ENCODE measurements around the gene CCDC177. TPM values are rescaled to one million over a fixed set of nuclear protein-coding genes. Genes with fewer than 3 reads are reported as not detected.

CCDC177 gene
- total RNA-seq, 1 experiment from 2014 or later: 0.82 TPM

DNA sequence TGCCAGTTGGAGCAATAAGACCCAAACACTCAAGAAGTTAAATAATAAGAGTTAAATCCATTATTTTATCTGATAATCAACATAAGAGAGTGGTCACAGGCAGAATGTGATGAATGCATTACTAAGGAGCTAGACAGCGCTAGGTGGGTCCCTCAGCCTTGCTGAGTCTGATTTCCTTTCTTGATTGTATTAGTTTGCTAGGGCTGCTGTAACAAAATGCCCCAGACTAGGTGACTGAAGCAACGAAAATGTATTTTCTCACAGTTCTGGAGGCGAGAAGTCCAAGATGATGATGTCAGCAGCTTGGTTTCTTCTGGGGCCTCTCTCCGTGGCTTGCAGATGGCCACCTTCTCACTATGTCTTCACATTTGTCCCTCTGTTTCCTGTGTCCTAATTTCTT, 8.2 kb upstream of the CCDC177 start:
- Mint-ChIP-seq H3K27ac (ENCODE audit: unreplicated experiment) (no peak overlapping the region), H3K9me3 (ENCODE audit: unreplicated experiment) (no peaks in the 10 kb centered on the region), H3K27me3 (ENCODE audit: insufficient read depth, unreplicated experiment) (no peaks in the 10 kb centered on the region), H3K4me3 (ENCODE audit: unreplicated experiment) (no peak overlapping the region), H3K4me1 (ENCODE audit: low read depth, unreplicated experiment) (peaks cover 6% of the 10 kb centered on the region), H3K36me3 (ENCODE audit: insufficient read depth, unreplicated experiment) (no peaks in the 10 kb centered on the region)
- TF ChIP-seq, protein P1, sequence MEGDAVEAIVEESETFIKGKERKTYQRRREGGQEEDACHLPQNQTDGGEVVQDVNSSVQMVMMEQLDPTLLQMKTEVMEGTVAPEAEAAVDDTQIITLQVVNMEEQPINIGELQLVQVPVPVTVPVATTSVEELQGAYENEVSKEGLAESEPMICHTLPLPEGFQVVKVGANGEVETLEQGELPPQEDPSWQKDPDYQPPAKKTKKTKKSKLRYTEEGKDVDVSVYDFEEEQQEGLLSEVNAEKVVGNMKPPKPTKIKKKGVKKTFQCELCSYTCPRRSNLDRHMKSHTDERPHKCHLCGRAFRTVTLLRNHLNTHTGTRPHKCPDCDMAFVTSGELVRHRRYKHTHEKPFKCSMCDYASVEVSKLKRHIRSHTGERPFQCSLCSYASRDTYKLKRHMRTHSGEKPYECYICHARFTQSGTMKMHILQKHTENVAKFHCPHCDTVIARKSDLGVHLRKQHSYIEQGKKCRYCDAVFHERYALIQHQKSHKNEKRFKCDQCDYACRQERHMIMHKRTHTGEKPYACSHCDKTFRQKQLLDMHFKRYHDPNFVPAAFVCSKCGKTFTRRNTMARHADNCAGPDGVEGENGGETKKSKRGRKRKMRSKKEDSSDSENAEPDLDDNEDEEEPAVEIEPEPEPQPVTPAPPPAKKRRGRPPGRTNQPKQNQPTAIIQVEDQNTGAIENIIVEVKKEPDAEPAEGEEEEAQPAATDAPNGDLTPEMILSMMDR (IDR thresholded peaks at IDR 0.05; ENCODE audit: insufficient read depth in 1 of 2, low read depth in 1 of 2, low read length in 1 of 2, severe bottlenecking in 1 of 2, unreplicated experiment in 1 of 2): no peak
- CTCF ChIA-PET: no interaction called here
- DNase-seq: no peak
- H3K4me3 ChIP-seq (ENCODE audit: low read depth, low read length): no peak overlapping the region
- POLR2A ChIA-PET: no interaction called here
- H3K36me3 ChIP-seq (ENCODE audit: control insufficient read depth, insufficient read depth, low read length): no peaks in the 10 kb centered on the region
- H3K4me1 ChIP-seq: no peaks in the 10 kb centered on the region
- no peaks in the 10 kb centered on the region for H3K27me3 ChIP-seq (replicated peaks; ENCODE audit: control insufficient read depth, insufficient read depth, low read length)
- intact Hi-C loops (cut with micrococcal nuclease; ENCODE audit: unreplicated experiment): loop anchor here (5.0 to 10.0 kb wide), 2 partner anchors 232 to 734 kb away; no protein-coding TSS in a partner anchor
- no peaks in the 10 kb centered on the region for H3K9me3 ChIP-seq
- BruUV-seq (replicated peaks): no TSS peak

DNA sequence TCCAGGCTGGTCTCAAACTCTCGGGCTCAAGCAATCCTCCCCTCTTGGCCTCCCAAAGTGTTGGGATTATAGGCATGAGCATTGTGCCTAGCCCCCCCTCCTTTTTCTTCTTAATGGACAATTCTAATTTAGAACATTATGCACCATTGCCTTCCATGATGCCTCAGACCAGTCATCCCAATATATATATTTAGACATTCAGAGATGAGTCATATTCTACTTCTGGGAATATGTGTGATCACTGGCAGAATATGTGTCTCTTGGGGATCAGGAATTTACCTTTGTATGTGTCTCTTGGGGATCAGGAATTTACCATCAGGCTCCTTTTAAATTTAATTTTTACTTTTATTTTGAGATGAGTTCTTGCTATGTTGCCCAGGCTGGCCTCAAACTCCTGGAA, 7.5 kb upstream of the CCDC177 start:
- Histone ChIP-seq H3K9me3 (no peaks in the 10 kb centered on the region), H3K4me3 (ENCODE audit: low read depth, low read length) (no peak overlapping the region), H3K36me3 (ENCODE audit: control insufficient read depth, insufficient read depth, low read length) (no peaks in the 10 kb centered on the region), H3K4me1 (no peaks in the 10 kb centered on the region), H3K27me3 (replicated peaks; ENCODE audit: control insufficient read depth, insufficient read depth, low read length) (no peaks in the 10 kb centered on the region)
- TF ChIP-seq, protein P1 (IDR thresholded peaks at IDR 0.05; ENCODE audit: insufficient read depth in 1 of 2, low read depth in 1 of 2, low read length in 1 of 2, severe bottlenecking in 1 of 2, unreplicated experiment in 1 of 2): no peak
- Mint-ChIP-seq H3K27me3 (ENCODE audit: insufficient read depth, unreplicated experiment) (no peaks in the 10 kb centered on the region), H3K4me1 (ENCODE audit: low read depth, unreplicated experiment) (peaks cover 6% of the 10 kb centered on the region), H3K4me3 (ENCODE audit: unreplicated experiment) (no peak overlapping the region), H3K36me3 (ENCODE audit: insufficient read depth, unreplicated experiment) (no peaks in the 10 kb centered on the region), H3K27ac (ENCODE audit: unreplicated experiment) (no peak overlapping the region), H3K9me3 (ENCODE audit: unreplicated experiment) (no peaks in the 10 kb centered on the region)
- BruUV-seq (replicated peaks): no TSS peak
- ChIA-PET POLR2A (no interaction called here), CTCF (no interaction called here)
- intact Hi-C loops (cut with micrococcal nuclease; ENCODE audit: unreplicated experiment): loop anchor here (5.0 to 10.0 kb wide), 2 partner anchors 233 to 735 kb away; no protein-coding TSS in a partner anchor
- DNase-seq: no peak

DNA sequence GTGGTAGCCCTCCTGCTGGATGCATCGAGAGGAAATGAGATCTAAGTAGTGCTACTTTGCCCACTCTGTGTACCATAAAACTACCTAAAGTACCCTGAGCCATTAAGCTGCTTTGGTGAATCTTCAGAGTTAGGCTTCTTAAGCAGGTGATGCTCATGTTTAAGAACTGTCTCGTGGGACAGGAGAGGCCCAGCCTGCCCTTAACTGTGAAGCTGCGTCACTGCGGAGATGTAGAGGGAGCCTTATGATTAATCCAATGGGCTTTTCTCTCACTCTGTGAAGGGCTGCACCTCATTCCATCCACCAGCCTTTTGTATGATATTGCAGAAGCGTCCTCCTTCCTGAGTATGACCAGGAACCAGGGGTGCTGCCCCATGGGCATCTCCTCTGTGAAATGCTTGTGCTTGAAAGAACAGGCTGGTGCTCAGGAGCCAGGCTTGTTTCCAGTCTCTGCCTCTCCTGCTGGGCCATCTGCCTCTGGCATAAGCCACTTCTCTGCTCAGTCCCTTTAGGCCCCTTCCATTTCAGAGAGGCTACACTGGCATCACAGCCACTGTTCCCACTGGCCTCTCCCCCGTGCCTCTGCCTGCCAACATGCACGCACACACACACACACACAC, 6.8 kb upstream of the CCDC177 start:
- Mint-ChIP-seq H3K27ac (ENCODE audit: unreplicated experiment) (no peak overlapping the region), H3K4me1 (ENCODE audit: low read depth, unreplicated experiment) (peaks cover 12% of the 10 kb centered on the region), H3K9me3 (ENCODE audit: unreplicated experiment) (no peaks in the 10 kb centered on the region), H3K27me3 (ENCODE audit: insufficient read depth, unreplicated experiment) (no peaks in the 10 kb centered on the region), H3K36me3 (ENCODE audit: insufficient read depth, unreplicated experiment) (no peaks in the 10 kb centered on the region), H3K4me3 (ENCODE audit: unreplicated experiment) (no peak overlapping the region)
- Histone ChIP-seq H3K27me3 (replicated peaks; ENCODE audit: control insufficient read depth, insufficient read depth, low read length) (no peaks in the 10 kb centered on the region), H3K4me1 (no peaks in the 10 kb centered on the region; the same call in 1 of the 2 replicates), H3K9me3 (no peaks in the 10 kb centered on the region), H3K4me3 (ENCODE audit: low read depth, low read length) (no peak overlapping the region), H3K36me3 (ENCODE audit: control insufficient read depth, insufficient read depth, low read length) (no peaks in the 10 kb centered on the region)
- no TSS peak for BruUV-seq (replicated peaks)
- no peak for DNase-seq
- ChIA-PET POLR2A (interaction anchor here (0.6 kb wide), 1 partner anchor 20 kb away, joined by 4 read pairs; no protein-coding TSS in a partner anchor), CTCF (no interaction called here)
- intact Hi-C loops (cut with micrococcal nuclease; ENCODE audit: unreplicated experiment): loop anchor here (5.0 to 10.0 kb wide), 2 partner anchors 233 to 736 kb away; no protein-coding TSS in a partner anchor
- TF ChIP-seq, protein P1 (IDR thresholded peaks at IDR 0.05; ENCODE audit: insufficient read depth in 1 of 2, low read depth in 1 of 2, low read length in 1 of 2, severe bottlenecking in 1 of 2, unreplicated experiment in 1 of 2): no peak

Data from Caco-2 (cell line).